GM23338 (cell line): ENCODE data around the gene DGKB. TPM values are rescaled to one million over a fixed set of nuclear protein-coding genes. Genes with fewer than 3 reads are reported as not detected.

Experiments
- ATAC-seq: fragments of 200-7000 bp; cut with Tn5 transposase; 3 replicates; pipeline ENCODE4 v1.9.1; 2020
- DNase-seq: peaks from one replicate; pipeline ENCODE4 v3.0.0-alpha.2; 2015; ENCODE audit warnings: low spot score
- H2AFZ ChIP-seq: fragments of 200-600 bp; sonication (generic); 2 replicates; pipeline ENCODE4 v1.8.0; 2016; ENCODE audit warnings: antibody characterized with exemption, mild to moderate bottlenecking, moderate library complexity
- H3F3A ChIP-seq: fragments of 200-600 bp; sonication (generic); replicated peaks from 2 replicates; pipeline ENCODE4 v1.8.0; 2017; ENCODE audit warnings: antibody characterized with exemption, mixed run types, low read depth
- H3K27ac ChIP-seq: fragments of 200-600 bp; sonication (generic); 2 replicates; pipeline ENCODE4 v1.6.1; 2016; ENCODE audit warnings: low read depth
- H3K27me3 ChIP-seq: fragments of 200-600 bp; sonication (generic); 2 replicates; pipeline ENCODE4 v1.8.0; 2016; ENCODE audit warnings: mild to moderate bottlenecking, mixed run types, moderate library complexity; ENCODE audit not compliant: insufficient read depth
- H3K36me3 ChIP-seq: fragments of 200-600 bp; sonication (generic); 2 replicates; pipeline ENCODE4 v1.8.0; 2016; ENCODE audit warnings: mild to moderate bottlenecking; ENCODE audit not compliant: insufficient read depth
- H3K4me1 ChIP-seq: fragments of 200-600 bp; sonication (generic); 2 replicates; pipeline ENCODE4 v1.8.0; 2016; ENCODE audit warnings: mild to moderate bottlenecking, moderate library complexity; ENCODE audit not compliant: insufficient read depth
- H3K4me2 ChIP-seq: fragments of 200-600 bp; sonication (generic); 2 replicates; pipeline ENCODE4 v1.7.1; 2017; ENCODE audit warnings: mixed run types
- H3K4me3 ChIP-seq: fragments of 200-600 bp; sonication (generic); 2 replicates; pipeline ENCODE4 v1.6.1; 2016; ENCODE audit warnings: mixed run types
- H3K79me2 ChIP-seq: fragments of 200-600 bp; sonication (generic); replicated peaks from 2 replicates; pipeline ENCODE4 v1.8.0; 2017; ENCODE audit warnings: mild to moderate bottlenecking; ENCODE audit not compliant: insufficient read depth
- H3K9me2 ChIP-seq: fragments of 200-600 bp; sonication (generic); 2 replicates; pipeline ENCODE4 v1.8.0; 2017; ENCODE audit not compliant: insufficient read depth
- H4K20me1 ChIP-seq: fragments of 200-600 bp; sonication (generic); replicated peaks from 2 replicates; pipeline ENCODE4 v1.8.0; 2017; ENCODE audit warnings: mild to moderate bottlenecking; ENCODE audit not compliant: insufficient read depth
- H3K27ac Mint-ChIP-seq: 2 replicates; pipeline ENCODE4 v1.8.0; 2020; ENCODE audit warnings: inconsistent platforms, mild to moderate bottlenecking, moderate library complexity, mixed read lengths
- H3K27me3 Mint-ChIP-seq: 3 replicates; pipeline ENCODE4 v1.8.0; 2022; ENCODE audit warnings: low read depth, mild to moderate bottlenecking, moderate library complexity, mixed read lengths, inconsistent platforms; ENCODE audit not compliant: insufficient read depth, poor library complexity
- H3K36me3 Mint-ChIP-seq: 3 replicates; pipeline ENCODE4 v1.8.0; 2021; ENCODE audit warnings: low read depth, mild to moderate bottlenecking, inconsistent platforms, moderate library complexity, mixed read lengths
- H3K4me1 Mint-ChIP-seq: 3 replicates; pipeline ENCODE4 v1.8.0; 2020; ENCODE audit warnings: mild to moderate bottlenecking, inconsistent platforms, mixed read lengths
- H3K4me3 Mint-ChIP-seq: 3 replicates; pipeline ENCODE4 v1.8.0; 2021; ENCODE audit warnings: moderate library complexity, mild to moderate bottlenecking, inconsistent platforms, mixed read lengths
- H3K9me3 Mint-ChIP-seq: 3 replicates; pipeline ENCODE4 v1.8.0; 2020; ENCODE audit warnings: moderate library complexity, mild to moderate bottlenecking, inconsistent platforms, mixed read lengths
- CREB1 ChIP-seq: fragments of 250-450 bp; sonication (Bioruptor Pico); IDR thresholded peaks from 2 replicates; pipeline ENCODE4 v1.5.0; 2020; ENCODE audit warnings: low read depth, mild to moderate bottlenecking, moderate library complexity
- CTCF ChIP-seq, 2 experiments: fragments of 200-600 bp in 1 of 2; sonication (generic) in 1 of 2; conservative IDR thresholded peaks; 2 replicates each; pipeline versions ENCODE4 v1.5.1 to v1.6.1; 2016 to 2017; ENCODE audit warnings: antibody characterized with exemption in 2 of 2, low read depth in 2 of 2, mild to moderate bottlenecking in 2 of 2, moderate library complexity in 1 of 2
- ETS1 ChIP-seq: IDR thresholded peaks from 2 replicates; pipeline ENCODE4 v1.6.1; 2016; ENCODE audit warnings: antibody characterized with exemption
- EZH2 ChIP-seq: fragments of 200-600 bp; sonication (generic); IDR thresholded peaks from one replicate; pipeline ENCODE4 v1.8.0; 2017; ENCODE audit warnings: antibody characterized with exemption, mild to moderate bottlenecking, low read depth; ENCODE audit not compliant: unreplicated experiment
- EZH2phosphoT487 ChIP-seq: fragments of 200-600 bp; sonication (generic); IDR thresholded peaks from one replicate; pipeline ENCODE4 v1.8.1; 2018; ENCODE audit warnings: antibody characterized with exemption; ENCODE audit not compliant: unreplicated experiment
- JUNB ChIP-seq: IDR thresholded peaks from one replicate; pipeline ENCODE4 v1.6.1; 2016; ENCODE audit warnings: antibody characterized with exemption; ENCODE audit not compliant: unreplicated experiment
- NANOG ChIP-seq: IDR thresholded peaks from 2 replicates; pipeline ENCODE4 v1.6.1; 2016; ENCODE audit warnings: antibody characterized with exemption, borderline replicate concordance
- POLR2AphosphoS5 ChIP-seq: IDR thresholded peaks from 2 replicates; pipeline ENCODE4 v1.6.1; 2016; ENCODE audit warnings: antibody characterized with exemption, low read depth
- REST ChIP-seq: IDR thresholded peaks from one replicate; pipeline ENCODE4 v1.6.1; 2018; ENCODE audit warnings: antibody characterized with exemption; ENCODE audit not compliant: unreplicated experiment
- STAT1 ChIP-seq: IDR thresholded peaks from one replicate; pipeline ENCODE4 v1.6.1; 2016; ENCODE audit warnings: antibody characterized with exemption; ENCODE audit not compliant: unreplicated experiment
- ZNF114 ChIP-seq: fragments of 250-450 bp; sonication (Bioruptor Pico); IDR thresholded peaks from 2 replicates; pipeline ENCODE4 v1.5.0; 2020; ENCODE audit warnings: mild to moderate bottlenecking, moderate library complexity
- ZNF331 ChIP-seq: fragments of 250-450 bp; sonication (Bioruptor Pico); IDR thresholded peaks from 2 replicates; pipeline ENCODE4 v1.5.0; 2020; ENCODE audit warnings: low read depth, mild to moderate bottlenecking, moderate library complexity
- ZNF462 ChIP-seq: fragments of 250-450 bp; sonication (Bioruptor Pico); IDR thresholded peaks from 2 replicates; pipeline ENCODE4 v1.5.0; 2020; ENCODE audit warnings: mild to moderate bottlenecking, moderate library complexity
- polyA plus RNA-seq: library from polyadenylated mRNA; unstranded; fragments of >200 nt; fragmentation: Nextera tagmentation; extraction: Ambion mirVana; gene quantifications from 2 replicates; pipeline ENCODE4 v1.2.1, GENCODE V29; 2016
- total RNA-seq: library from RNA; depleted of rRNA; stranded (reverse); fragments of >200 nt; shearing (Covaris generic); gene quantifications from 2 replicates; pipeline ENCODE4 v1.2.3, GENCODE V29; 2014

The DGKB gene
- total and polyA plus RNA-seq, 2 experiments from 2014 or later, result 4.8 to 11.5 TPM

GRCh38 chr7:14836571-14837189, 65.9 kb downstream of the DGKB start:
- Histone ChIP-seq H3K27me3 (no peaks in the 10 kb centered on the region), H3K36me3 (no peaks in the 10 kb centered on the region), H3K4me3 (no peak overlapping the region), H4K20me1 (no peaks in the 10 kb centered on the region), H3K79me2 (no peaks in the 10 kb centered on the region), H3K4me1 (peaks cover 53% of the 10 kb centered on the region), H3F3A (no peaks in the 10 kb centered on the region), H2AFZ (no peak overlapping the region), H3K4me2 (peak overlapping the region; percentile 40), H3K9me2 (no peaks in the 10 kb centered on the region), H3K27ac (no peak overlapping the region)
- DNase-seq (peak; percentile 88), ATAC-seq (peak; percentile 98)
- Mint-ChIP-seq H3K4me3 (peak overlapping the region; percentile 54), H3K4me1 (peaks cover 56% of the 10 kb centered on the region), H3K27me3 (no peaks in the 10 kb centered on the region), H3K27ac (peak overlapping the region; percentile 92), H3K36me3 (peaks cover 11% of the 10 kb centered on the region; the same call in 2 of the 3 replicates), H3K9me3 (peaks cover under 1% of the 10 kb centered on the region; the same call in 1 of the 3 replicates)
- TF ChIP-seq POLR2AphosphoS5, result no peak
- no peak for TF ChIP-seq CTCF (conservative IDR thresholded peaks at IDR 0.05; ENCODE audit: low read depth in 2 of 2)
- no peak for TF ChIP-seq JUNB
- TF ChIP-seq ZNF462 (CRISPR knock-in tag), result peak; percentile 68
- TF ChIP-seq CREB1 (CRISPR knock-in tag), result 0 out of 2 replicates have a peak, but pooled peaks have one; percentile 15
- TF ChIP-seq ETS1, result no peak
- TF ChIP-seq ZNF114 (CRISPR knock-in tag), result no peak
- no peak for TF ChIP-seq ZNF331
- TF ChIP-seq STAT1, result no peak
- no peak for TF ChIP-seq EZH2
- TF ChIP-seq EZH2phosphoT487, result no peak
- TF ChIP-seq REST, result no peak
- 0 out of 2 replicates have a peak, but pooled peaks have one; percentile 7 for TF ChIP-seq NANOG
